IPS-18c (cell line): ENCODE results near the gene FLOT2.
"Not testable (repeated sequence)": the region's sequence is repeated elsewhere in the genome, so short reads cannot be mapped to it uniquely, and the experiment has no call there.

Source experiments
- H3K4me3 ChIP-seq: 2 replicates; pipeline ENCODE4 v1.7.0; 2013; ENCODE audit warnings: low read depth, mild to moderate bottlenecking, low read length, moderate library complexity; ENCODE audit not compliant: insufficient read depth
- H3K9me3 ChIP-seq: one replicate; pipeline ENCODE4 v1.6.1; 2013; ENCODE audit warnings: mild to moderate bottlenecking, low read length, moderate library complexity; ENCODE audit not compliant: control insufficient read depth, insufficient read depth

The FLOT2 gene

DNA sequence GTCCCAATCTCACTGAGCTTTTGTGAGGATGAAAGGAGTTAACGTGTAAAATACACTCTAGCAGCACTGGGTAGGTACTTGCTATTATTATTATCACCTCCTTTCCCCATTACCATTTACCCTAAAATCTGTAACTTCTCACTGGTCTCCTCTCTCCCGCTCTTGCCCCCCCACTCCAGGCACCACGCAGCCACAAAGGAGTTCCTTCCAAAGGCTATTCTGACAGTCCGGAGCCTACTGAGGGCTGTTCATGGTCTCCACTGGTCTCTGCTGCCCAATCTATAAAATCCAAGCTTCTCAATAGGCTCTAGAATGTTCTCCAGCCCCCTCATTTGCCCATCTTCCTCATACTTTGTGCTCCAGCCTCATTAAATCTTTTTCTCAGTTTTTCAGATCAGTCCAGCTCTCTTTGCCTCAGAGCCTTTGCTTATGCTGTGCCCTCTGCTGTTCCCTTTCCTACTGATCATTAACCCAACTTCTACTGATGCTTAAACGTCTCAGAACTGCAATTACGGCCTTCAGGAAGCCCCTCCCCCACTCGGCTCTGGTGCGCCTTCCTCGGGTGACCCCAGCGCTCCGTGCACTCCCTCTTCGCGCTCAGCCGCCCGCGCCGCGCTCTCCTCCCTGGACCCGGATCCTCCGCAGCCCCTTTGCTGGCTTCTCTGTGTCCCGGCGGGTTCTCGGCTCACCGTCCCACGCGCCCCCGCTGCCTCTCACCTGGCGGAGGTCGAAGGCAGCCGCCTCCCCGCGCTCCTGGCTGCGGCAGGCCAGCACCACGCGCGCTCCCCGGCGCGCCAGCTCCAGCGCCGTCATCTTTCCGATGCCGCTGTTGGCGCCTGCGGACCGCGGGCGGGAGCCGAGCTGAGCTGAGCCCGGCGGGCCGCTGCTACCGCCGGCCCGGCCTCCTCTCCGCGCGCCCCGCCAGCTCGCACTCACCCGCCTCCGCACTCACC, 4.6 kb upstream of the FLOT2 start:
- no peaks in the 10 kb centered on the region for H3K9me3 ChIP-seq
- H3K4me3 ChIP-seq: peak overlapping the region; percentile 78

DNA sequence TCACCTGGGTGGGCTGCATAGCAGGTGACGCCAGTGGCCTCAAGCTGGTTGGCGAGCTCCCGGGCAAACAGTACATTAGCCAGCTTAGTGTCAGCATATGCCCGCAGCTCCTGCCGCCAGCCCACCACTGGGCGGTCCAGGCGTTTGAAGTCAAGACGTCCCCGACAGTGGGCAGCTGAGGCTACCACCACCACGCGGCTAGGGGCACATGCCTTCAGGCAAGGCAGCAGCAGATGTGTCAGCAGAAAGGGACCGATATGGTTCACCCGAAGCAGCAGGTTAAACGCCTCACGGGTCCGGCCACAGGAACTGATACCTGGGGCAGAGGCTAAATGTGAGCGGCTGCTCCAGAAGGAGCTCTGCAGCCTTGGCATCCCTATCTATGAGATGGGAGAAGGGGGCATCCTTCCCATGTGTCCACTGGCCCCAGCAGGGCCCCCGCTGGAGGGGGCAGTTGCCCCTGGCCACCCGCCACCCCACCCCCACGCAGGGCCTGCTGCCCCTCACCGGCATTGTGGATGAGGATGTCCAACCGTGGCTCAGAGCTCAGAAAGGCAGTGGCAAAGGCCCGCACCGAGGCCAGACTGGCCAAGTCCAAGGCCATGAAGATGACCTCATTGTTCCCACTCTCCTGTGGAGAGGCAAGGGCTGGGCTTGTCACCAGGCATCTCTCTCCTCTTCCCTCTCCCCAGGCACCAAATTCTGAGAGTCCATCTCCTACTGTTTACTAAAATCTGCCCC, 3.6 kb upstream of the FLOT2 start:
- no peak overlapping the region for H3K4me3 ChIP-seq
- no peaks in the 10 kb centered on the region for H3K9me3 ChIP-seq

DNA sequence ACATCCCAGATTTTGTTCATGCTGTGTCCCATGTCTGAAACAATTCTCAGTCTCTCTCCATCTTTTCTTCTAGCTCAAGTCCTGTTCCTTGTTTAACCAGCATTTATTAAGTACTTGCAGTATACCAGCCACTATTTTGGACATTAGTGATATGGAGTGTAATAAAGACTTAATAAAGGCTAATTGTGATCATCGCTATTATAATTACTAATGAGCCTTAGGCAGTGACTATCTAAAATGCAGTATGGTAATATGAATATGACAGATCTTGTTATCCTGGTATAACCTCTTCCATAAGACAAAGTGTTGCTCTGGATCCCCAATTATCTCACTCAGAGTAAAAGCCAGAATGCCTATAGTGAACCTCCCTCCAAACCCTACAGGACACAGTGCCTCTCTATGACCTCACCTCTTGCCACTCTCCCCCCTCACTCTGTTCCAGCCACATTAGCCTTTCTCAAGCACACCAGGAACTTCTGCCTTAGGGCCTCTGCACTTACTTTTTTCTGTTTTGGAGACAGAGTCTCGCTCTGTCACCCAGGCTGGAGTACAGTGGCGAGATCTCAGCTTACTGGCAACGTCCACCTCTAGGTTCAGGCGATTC, 1.8 kb upstream of the FLOT2 start:
- H3K9me3 ChIP-seq: no peaks in the 10 kb centered on the region
- H3K4me3 ChIP-seq: no peak overlapping the region

DNA sequence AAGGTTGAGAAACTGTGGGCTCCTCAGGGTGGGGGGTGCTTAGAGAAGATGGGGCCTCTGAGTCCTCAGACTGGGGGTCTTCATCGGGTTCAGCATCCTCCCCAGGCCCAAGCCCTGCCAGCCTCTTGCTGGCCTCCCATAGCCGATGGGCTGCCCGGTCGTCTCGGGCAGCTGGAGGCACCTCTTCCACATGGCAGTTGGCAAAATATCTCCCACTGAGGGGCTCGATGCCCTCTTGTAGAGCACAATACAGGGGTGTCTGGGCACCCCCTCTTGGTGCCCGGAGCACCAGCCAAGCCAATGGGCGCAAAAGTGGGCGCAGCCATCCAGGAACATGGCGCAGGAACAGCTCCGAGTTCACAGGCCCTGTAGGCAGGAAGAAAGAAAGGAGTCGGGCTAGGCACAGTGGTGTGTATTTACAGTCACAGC, 1.0 kb upstream of the FLOT2 start:
- Histone ChIP-seq H3K4me3 (no peak overlapping the region), H3K9me3 (no peaks in the 10 kb centered on the region)

DNA sequence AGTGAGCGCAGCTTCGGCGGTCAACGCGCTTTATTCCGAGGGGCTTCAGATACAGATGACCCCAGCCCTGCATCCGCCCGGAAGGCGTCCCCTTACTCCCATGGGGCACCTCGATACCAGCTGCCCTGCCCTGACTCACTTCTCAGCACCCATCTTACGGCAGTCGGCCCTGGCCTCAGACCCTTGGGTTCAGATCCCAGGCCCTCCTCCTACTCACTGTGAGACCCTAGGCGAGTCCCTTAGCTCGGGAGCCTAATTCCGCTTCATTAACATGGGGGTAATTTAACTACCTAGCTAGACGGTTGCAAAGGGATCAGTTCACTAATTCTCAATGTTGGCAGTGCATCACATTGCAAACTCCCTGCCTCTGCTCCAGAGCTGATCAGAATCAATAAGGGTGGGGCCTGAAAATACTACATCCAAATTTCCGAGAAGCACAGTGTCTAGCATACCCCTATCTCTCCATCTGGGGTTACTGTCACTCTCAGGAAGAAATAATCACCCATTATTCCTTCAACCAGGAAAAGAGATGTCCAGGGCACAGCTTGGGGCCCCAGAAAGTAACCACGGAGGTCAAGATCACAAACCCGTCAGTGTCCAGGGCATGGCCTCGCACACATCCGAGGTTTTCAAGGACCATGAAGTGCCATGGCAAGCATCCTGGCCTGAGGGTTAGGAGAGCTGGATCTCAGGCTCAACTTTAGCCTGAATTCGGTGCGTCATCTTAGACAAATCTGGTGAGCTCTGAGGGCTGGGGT, 415 bp upstream of the FLOT2 start:
- peak overlapping the region; percentile 92; the same call in 1 of the 2 replicates for H3K4me3 ChIP-seq
- H3K9me3 ChIP-seq: no peaks in the 10 kb centered on the region

DNA sequence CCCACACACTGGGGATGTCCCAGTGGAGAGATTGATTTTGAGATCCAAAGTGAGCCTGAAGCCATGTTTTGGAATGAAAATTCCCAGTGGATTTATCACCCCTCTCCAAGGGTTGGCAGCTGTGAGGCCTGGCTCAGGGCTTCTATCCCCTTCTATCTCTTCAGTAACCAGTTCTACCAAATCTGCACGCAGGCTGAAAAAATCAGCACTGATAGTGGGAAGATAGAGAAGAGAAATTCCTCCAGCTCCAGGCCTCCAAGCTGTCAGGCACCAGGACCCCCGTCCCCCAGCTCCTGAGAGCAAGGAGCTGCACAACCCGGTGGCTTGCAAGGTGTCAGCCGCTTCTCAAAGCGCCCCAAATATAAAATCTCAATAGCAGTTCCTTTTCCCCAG, 1.0 kb downstream of the FLOT2 start:
- Histone ChIP-seq H3K9me3 (no peaks in the 10 kb centered on the region), H3K4me3 (peak overlapping the region; percentile 92)

DNA sequence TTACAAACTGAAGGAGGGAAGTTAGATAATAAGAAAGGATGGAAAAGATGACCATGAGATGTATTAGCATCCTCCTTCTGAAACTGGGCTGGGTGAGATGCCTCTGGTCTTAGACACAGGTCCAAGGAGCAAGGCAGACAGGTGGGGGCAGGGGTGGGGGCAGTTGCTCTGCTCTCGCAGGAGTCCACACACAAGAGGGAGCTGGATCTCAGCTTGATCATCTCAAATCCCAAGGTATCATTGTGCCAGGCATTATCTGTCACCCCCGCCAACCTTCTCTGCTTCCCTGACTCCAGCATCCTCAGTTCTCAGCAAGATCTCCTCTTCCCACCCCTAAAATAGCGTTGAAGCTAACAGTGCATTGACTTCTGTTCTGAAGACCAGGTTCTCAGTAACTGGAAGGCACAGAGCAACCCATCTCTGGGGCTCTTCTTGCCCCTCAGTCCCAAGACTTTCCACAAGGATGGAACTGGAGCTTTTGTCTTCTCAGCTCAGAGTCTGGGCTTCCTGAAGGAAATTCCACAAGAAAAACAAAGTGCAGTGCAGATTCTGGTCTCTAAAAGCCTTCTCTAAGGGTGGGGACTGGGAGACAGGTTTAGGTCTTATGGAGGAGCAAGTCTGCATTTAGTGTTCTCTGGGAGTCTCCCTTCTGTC, 1.6 kb downstream of the FLOT2 start:
- peak overlapping the region; percentile 92 for H3K4me3 ChIP-seq

DNA sequence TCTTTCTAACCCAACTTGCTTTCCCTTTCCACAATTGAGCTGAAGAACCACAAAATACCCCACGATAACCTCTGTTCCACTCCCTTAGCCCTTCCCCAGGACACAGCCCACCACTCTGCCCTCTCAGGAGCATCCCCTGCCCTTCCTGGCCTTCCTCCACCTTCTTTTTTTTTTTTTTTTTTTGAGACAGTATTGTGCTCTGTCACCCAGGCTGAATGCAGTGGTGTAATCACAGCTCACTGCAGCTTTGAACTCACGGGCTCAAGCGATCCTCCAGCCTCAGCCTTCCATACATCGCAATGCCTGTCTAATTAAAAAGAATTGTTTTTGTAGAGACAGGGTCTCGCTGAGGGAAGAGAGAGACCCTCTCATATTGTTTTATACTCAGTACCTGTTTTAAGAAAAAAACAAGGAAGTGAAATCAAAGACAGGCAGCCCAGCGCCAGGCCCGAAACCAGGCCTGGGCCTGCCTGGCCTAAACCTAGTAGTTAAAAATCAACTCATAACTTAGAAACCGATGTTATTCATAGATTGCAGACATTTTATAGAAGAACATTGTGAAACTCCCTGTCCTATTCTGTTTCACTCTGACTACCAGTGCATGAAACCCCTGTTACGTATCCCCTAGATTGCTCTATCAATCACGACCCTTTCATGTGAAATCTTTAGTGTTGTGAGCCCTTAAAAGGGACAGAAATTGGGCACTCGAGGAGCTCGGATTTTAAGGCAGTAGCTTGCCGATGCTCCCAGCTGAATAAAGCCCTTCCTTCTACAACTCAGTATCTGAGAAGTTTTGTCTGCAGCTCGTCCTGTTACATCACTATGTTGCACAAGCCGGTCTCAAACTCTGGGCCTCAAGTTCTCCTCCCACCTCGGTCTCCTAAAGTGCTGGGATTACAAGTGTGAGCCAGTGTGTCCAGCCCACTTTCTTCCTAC, 4.0 kb downstream of the FLOT2 start:
- H3K4me3 ChIP-seq: not testable (repeated sequence)

More for the DNA sequence above, 1.6 kb downstream of the FLOT2 start:
- no peaks in the 10 kb centered on the region for H3K9me3 ChIP-seq

DNA sequence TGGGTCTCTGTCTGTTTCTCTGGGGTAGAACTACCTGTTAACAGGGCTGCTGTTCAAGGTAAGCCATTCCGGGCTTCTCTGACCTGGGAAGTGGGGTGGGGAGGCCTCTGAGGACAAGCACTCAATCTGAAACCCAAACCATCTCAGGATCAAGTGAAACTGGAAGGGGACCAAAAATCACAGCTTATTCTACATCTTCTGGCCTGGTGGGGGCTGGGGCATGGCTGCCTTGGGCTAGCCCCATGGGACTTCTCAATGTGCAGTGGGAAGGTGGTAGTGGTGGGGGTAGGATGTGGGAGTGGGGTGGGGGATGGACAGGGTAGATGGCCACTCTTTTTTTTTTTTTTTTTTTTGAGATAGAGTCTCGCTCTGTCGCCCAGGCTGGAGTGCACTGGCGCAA, 5.5 kb downstream of the FLOT2 start:
- no peaks in the 10 kb centered on the region for H3K9me3 ChIP-seq
- no peak overlapping the region for H3K4me3 ChIP-seq

More for the DNA sequence above, 4.0 kb downstream of the FLOT2 start:
- H3K9me3 ChIP-seq: not testable (repeated sequence)

DNA sequence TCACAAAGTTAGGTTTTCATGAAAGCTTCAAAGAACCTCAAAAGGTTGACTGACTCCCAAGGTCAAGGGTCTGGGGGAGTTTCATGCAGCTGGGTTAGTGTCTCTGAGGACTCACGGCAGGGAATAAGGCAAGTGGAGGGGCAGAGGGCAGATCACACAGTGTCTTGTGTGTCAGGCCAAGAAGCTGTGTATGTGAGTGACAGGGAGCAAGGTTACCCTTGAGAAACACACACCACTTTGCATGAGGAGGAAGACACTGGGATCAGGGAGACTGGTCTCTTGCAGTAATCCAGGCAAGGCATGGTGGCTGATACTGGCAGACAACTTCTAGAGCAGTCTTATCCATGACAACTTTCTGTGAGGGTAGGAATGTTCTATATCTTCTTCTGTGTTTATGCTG, 6.3 kb downstream of the FLOT2 start:
- Histone ChIP-seq H3K4me3 (no peak overlapping the region), H3K9me3 (no peaks in the 10 kb centered on the region)

DNA sequence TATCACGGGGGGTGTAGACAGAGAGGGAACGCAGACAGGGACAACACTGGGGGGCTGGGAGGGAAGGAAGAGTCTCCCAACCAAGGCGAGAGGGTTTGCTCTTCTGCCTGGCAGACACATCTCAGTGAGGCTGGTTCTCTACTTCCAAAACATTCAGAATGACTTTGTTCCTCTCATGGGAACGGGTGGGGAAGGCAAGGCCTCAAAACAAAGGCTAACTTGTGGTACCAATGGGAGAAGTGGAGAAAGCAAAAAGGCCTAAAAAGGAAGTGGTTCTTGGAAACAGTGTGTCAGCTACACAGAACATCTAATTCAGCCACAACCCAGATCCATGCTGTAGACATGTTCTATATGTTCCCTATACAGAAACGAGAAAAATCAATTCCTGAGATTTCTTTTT, 7.5 kb downstream of the FLOT2 start:
- Histone ChIP-seq H3K4me3 (no peak overlapping the region), H3K9me3 (no peaks in the 10 kb centered on the region)

DNA sequence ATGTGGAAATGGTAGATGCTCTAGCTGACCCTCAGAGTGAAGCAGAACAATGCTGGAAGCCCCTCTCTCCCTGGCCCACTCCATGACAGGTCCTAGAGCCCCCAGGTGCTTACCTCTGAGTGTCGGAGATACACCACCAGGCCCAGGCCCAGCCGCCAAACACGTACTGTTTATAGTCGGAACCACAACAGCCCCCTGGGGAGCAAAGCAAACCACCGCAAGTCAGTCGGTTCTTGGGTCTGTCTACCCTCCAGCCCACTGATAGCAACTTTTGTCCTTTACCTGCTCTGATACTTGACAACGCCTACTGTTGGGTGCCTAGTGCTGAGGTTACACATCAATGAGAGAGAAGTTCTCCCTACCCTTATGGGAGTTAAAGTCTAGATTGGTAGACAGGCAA, 8.7 kb downstream of the FLOT2 start:
- no peaks in the 10 kb centered on the region for H3K9me3 ChIP-seq
- H3K4me3 ChIP-seq: no peak overlapping the region

DNA sequence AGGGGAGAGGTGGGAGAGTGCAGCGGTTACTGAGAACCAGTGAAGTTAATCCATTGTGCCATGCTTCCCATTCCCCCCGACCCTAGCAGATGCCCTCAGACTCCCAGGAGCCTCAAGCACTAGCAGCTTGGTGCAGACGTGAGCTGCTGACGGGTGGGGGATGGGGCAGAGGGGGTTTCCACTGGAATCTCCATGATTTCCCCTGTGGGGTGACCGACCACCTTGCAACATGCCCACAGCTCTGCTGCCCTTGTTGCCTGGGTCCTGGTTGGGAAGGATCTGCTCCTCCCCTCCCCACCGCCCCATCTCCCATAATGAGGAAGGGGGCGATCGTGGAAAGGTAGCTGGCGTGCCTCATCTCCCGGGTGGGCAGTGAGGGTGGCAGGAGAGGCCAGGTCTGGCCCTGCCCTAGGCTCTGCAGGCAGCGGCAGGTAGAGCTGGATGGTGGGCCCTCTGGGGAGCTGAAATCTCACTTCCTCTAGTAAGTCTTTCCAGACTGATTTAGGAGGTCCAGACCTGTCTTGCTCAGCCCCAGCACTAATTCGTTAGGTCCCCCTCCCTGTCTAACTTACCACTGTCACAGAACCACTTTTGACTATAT, 9.6 kb downstream of the FLOT2 start:
- H3K4me3 ChIP-seq: no peak overlapping the region
- H3K9me3 ChIP-seq: no peaks in the 10 kb centered on the region

DNA sequence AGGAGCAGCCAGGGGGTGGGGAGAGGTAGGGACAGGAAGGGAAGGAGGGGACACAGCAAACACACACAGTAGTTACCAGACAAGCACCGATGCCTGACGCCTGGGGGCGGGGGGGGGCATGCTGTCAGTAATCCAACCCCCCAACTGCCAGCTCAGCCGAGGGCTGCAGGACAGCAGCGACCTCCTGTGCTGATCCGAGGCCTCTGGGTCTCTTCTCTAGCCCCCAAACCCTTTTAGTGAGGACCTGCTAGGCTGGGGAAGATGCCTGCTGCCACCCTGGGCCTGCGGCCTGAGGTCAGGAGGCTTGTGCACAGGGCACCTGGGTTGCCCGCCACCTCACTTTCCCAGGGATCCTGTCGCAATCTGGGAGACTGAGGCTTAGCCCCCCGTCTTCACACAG, 11.6 kb downstream of the FLOT2 start:
- H3K4me3 ChIP-seq: no peak overlapping the region
- no peaks in the 10 kb centered on the region for H3K9me3 ChIP-seq

DNA sequence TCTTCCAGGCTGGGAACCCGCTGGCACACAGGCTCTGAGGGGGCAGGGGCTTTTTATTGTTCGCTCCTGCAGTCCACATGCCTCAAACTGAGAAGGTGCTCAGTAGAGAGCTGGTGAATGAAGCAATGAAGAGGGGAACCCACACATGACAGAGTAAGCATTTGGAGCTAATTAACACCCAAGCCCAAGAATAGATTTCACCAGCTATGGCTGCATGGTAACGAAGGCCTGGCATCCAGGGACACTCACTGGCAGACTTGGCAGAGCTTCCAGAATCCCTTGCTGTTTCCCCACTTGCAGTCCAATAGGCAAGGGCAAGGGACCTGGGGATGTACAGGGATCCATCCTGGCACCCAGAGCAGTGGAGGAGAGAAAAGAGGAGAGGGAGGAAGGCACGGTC, 12.2 kb downstream of the FLOT2 start:
- no peak overlapping the region for H3K4me3 ChIP-seq

More for the DNA sequence above, 12.2 kb downstream of the FLOT2 start:
- H3K9me3 ChIP-seq: no peaks in the 10 kb centered on the region
